Lower lobe of right lung (tissue), 2 donors: ENCODE results near the gene PRKCZ. TPM values are rescaled to one million over a fixed set of nuclear protein-coding genes. Genes with fewer than 3 reads are reported as not detected.
A peak's percentile ranks its signal among the peaks of the same experiment; 100 is the strongest.
"Not testable (repeated sequence)": the region's sequence is repeated elsewhere in the genome, so short reads cannot be mapped to it uniquely, and the experiment has no call there.

Experiments
- ATAC-seq, 2 donors: fragments of 200-7000 bp; cut with Tn5 transposase; one replicate each; pipeline ENCODE4 v1.9.1; 2020 to 2022; ENCODE audit warnings: mild to moderate bottlenecking in 2 of 2, moderate library complexity in 2 of 2
- DNase-seq: peaks from one replicate; pipeline ENCODE4 v3.0.0-alpha.2; 2020
- H3K27ac ChIP-seq: fragments of 200-600 bp; one replicate; pipeline ENCODE4 v1.8.0; 2022
- H3K27me3 ChIP-seq: fragments of 200-600 bp; one replicate; pipeline ENCODE4 v1.8.0; 2022; ENCODE audit warnings: low read depth
- H3K36me3 ChIP-seq: fragments of 200-600 bp; one replicate; pipeline ENCODE4 v1.8.0; 2022; ENCODE audit warnings: mild to moderate bottlenecking
- H3K4me1 ChIP-seq: fragments of 200-600 bp; one replicate; pipeline ENCODE4 v1.8.0; 2022
- H3K4me3 ChIP-seq: fragments of 200-600 bp; one replicate; pipeline ENCODE4 v1.8.0; 2022; ENCODE audit warnings: mild to moderate bottlenecking
- H3K9me3 ChIP-seq: fragments of 200-600 bp; one replicate; pipeline ENCODE4 v1.8.0; 2022
- intact Hi-C: fragments of 100-400 bp; cut with DNase I; formaldehyde crosslinking; loops from one replicate; pipeline ENCODE4 v1.11.0; 2022
- total RNA-seq: library from RNA; stranded (reverse); fragmentation: NEBNext Ultra II Directional; extraction: Animal tissue kit (Norgen Biotek cat#: 25700); gene quantifications from one replicate; pipeline ENCODE4 v1.2.1, GENCODE V29; 2021
- TF ChIP-seq, protein P1 (sequence below): fragments of 200-600 bp; IDR thresholded peaks from one replicate; pipeline ENCODE4 v1.8.0; 2022; ENCODE audit warnings: antibody characterized with exemption, mild to moderate bottlenecking
- donor health status: DM: no; HTN: yes; CAD: no; lungs with severe emphysema.

PRKCZ gene
- total RNA-seq, 1 donor from 2014 or later = 97.6 TPM

DNA sequence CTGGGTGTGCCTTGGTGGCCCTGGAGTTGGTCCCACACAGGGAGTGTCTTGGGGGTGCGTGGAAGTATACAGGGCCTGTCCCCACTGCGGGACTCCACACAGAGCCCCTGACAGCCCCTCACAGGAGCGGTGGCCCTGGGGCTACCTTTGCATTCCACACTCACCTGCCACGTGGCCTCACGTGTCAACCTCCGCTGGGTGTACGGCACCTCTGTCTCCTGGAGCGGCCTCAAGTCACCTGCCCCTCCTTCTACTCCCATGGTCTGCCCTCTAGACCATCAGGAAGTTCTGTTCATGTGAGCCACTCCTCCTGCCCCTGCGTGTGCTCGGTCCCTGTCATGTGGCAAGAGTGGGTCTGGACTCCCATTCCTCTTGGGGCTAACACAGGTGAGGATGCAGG, 85.7 kb downstream of the PRKCZ start:
- ATAC-seq (no peak), DNase-seq (peak; percentile 52)
- TF ChIP-seq, protein P1, sequence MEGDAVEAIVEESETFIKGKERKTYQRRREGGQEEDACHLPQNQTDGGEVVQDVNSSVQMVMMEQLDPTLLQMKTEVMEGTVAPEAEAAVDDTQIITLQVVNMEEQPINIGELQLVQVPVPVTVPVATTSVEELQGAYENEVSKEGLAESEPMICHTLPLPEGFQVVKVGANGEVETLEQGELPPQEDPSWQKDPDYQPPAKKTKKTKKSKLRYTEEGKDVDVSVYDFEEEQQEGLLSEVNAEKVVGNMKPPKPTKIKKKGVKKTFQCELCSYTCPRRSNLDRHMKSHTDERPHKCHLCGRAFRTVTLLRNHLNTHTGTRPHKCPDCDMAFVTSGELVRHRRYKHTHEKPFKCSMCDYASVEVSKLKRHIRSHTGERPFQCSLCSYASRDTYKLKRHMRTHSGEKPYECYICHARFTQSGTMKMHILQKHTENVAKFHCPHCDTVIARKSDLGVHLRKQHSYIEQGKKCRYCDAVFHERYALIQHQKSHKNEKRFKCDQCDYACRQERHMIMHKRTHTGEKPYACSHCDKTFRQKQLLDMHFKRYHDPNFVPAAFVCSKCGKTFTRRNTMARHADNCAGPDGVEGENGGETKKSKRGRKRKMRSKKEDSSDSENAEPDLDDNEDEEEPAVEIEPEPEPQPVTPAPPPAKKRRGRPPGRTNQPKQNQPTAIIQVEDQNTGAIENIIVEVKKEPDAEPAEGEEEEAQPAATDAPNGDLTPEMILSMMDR = no peak
- no peaks in the 10 kb centered on the region for H3K9me3 ChIP-seq
- peaks cover 42% of the 10 kb centered on the region for H3K4me1 ChIP-seq
- intact Hi-C loops = no loop called here
- H3K27me3 ChIP-seq = no peaks in the 10 kb centered on the region
- H3K4me3 ChIP-seq = no peak overlapping the region
- peak overlapping the region; percentile 90 for H3K27ac ChIP-seq
- peaks cover 6% of the 10 kb centered on the region for H3K36me3 ChIP-seq

DNA sequence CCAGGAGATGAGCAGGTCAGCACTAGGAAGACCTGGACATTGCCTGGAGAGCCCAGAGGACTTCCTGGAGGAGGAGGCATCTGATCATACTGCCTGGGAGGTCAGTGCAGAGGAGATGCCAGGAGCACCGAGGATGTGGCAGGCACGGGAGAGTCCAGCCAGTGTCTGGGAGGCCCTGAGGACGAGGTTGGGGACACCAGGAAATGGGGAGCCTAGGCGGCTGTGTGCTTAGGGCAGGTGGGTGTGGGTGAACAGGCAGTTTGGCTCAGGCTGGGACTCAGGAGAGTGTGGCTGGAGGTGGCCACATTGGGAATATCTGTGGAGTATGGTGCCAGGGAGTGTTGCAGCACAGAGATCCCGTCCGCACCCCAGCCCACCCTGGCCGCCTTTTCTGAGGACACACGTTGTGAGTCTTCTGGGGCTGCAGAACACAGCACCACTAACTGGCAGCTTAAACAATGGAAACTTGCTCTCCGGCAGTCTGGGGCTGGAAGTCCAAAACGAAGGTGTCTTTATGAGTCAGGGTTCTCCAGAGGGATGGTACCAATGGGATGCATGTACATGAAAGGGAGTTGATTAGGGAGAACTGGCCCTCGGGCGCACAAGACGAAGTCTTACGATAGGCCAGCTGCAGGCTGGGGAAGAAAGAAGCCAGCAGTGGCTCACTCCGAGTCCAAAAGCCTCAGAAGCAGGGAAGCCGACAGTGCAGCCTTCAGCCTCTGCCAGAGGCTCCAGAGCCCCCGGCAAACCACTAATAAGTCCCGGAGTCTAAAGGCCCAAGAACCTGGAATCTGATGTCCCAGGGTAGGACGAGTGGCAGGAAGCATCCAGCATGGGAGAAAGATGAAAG, 86.4 kb downstream of the PRKCZ start:
- DNase-seq (peak; percentile 45), ATAC-seq (no peak)
- Histone ChIP-seq H3K27ac (peak overlapping the region; percentile 90), H3K27me3 (no peaks in the 10 kb centered on the region), H3K4me3 (no peak overlapping the region), H3K4me1 (peaks cover 39% of the 10 kb centered on the region), H3K36me3 (peaks cover 6% of the 10 kb centered on the region), H3K9me3 (no peaks in the 10 kb centered on the region)
- intact Hi-C loops = no loop called here
- TF ChIP-seq, protein P1 = no peak

DNA sequence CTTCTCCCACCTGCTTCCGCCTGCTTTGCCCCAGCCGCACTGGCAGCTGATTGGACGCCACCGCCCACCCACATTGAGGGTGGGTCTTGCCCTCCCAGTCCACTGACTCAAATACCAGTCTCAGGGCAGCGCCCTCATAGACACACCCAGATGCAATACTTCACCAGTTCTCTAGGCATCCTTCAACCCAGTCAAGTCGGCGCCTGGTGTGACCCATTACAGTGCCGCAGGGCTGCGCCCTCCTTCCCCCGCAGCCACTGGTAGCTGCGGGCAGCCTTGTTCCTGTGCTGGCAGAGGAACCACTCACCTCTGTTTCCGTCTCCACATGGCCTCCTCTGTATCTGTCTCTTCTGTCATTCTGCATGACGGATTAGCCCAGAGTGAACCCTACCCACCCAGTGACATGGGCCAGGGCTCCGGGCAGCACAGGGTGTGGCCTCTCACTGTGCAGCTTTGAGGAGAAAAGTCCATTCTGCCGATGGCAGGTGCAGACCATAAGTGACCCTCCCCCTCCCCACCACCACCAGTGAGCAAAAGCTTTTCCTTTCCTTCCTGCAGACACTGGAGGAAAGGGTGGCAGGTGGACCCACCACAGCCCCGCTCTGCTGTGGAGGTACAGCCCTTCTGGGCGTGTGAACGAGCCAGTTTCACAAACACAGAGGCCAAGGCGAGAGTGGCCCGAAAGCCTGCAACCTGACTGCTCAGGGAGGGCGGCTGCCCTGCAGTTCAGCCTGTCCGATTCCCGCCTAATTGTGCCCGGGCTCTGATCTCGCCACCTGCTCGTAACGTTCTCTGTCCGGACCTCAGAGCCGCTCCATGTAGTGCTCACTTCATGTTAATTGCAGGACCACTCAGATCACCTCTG, 87.3 kb downstream of the PRKCZ start:
- no peaks in the 10 kb centered on the region for H3K27me3 ChIP-seq
- DNase-seq = peak; percentile 82
- peak overlapping the region; percentile 90 for H3K27ac ChIP-seq
- H3K9me3 ChIP-seq = no peaks in the 10 kb centered on the region
- peak; percentile 43 to 54 for ATAC-seq
- TF ChIP-seq, protein P1 = no peak
- intact Hi-C loops = no loop called here
- H3K4me3 ChIP-seq = no peak overlapping the region
- H3K36me3 ChIP-seq = peaks cover 6% of the 10 kb centered on the region
- peaks cover 32% of the 10 kb centered on the region for H3K4me1 ChIP-seq

DNA sequence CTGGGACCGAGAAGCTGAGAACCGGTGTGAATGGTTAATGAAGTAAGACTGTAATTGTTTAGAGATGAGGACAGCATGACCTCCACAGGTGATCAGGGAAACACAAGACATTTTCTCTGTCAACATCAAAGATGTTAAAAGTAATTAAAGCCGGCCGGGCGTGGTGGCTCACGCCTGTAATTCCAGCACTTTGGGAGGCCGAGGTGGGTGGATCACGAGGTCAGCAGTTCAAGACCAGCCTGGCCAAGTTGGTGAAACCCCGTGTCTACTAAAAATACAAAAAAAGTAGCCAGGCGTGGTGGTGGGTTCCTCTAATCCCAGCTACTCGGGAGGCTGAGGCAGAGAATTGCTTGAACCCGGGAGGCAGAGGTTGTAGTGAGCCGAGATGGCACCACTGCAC, 88.9 kb downstream of the PRKCZ start:
- H3K4me3 ChIP-seq, H3K9me3 ChIP-seq, intact Hi-C loops, H3K27me3 ChIP-seq, H3K36me3 ChIP-seq, ATAC-seq: not testable (repeated sequence)
- Histone ChIP-seq H3K27ac (peak overlapping the region; percentile 90), H3K4me1 (peaks cover 29% of the 10 kb centered on the region)
- DNase-seq = peak; percentile 29

DNA sequence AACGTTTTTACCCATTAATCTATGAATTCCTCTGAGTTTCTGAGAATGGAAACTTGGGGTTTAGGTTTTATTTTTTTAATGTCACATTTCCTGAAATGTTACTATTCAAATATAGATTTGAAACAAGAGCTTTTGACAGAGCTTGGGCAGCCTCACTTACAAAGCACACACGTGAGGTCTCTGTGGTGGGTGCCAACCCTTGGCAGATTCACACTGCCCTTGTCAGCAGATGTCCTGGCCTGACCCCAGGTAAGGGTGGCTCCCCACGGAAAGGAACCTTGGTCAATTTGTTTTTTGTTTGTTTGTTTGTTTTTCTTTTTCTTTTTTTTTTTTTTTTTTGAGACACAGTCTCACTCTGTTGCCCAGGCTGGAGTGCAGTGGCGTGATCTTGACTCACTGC, 90.8 kb downstream of the PRKCZ start:
- TF ChIP-seq, protein P1 = no peak
- intact Hi-C loops = no loop called here
- Histone ChIP-seq H3K4me3 (no peak overlapping the region), H3K27ac (no peak overlapping the region), H3K27me3 (no peaks in the 10 kb centered on the region), H3K4me1 (peaks cover 12% of the 10 kb centered on the region), H3K9me3 (no peaks in the 10 kb centered on the region), H3K36me3 (peaks cover 19% of the 10 kb centered on the region)
- DNase-seq = peak; percentile 14
- no peak for ATAC-seq
